ENCODE results near the gene SPIRE1.

Gene SPIRE1

GRCh38 chr18:12586956-12587355 is 71.0 kb downstream of the SPIRE1 start:
- Histone ChIP-seq H2AFZ (no peak overlapping the region), H3K4me2 (ENCODE audit: low read length) (no peak overlapping the region), H3K27ac (no peak overlapping the region), H3K36me3 (ENCODE audit: control insufficient read depth, insufficient read depth, low read length) (no peaks in the 10 kb centered on the region), H3K27me3 (ENCODE audit: control insufficient read depth, insufficient read depth, low read length) (no peaks in the 10 kb centered on the region), H3K79me2 (no peaks in the 10 kb centered on the region), H3K4me3 (ENCODE audit: low read depth, low read length) (no peak overlapping the region), H3K9ac (no peak overlapping the region), H3K4me1 (no peaks in the 10 kb centered on the region), H3K9me3 (ENCODE audit: control insufficient read depth, low read length) (no peaks in the 10 kb centered on the region)
- no peak for TF ChIP-seq CTCF (IDR thresholded peaks at IDR 0.05)

GRCh38 chr18:12585218-12585617 is 72.7 kb downstream of the SPIRE1 start:
- no peak for TF ChIP-seq CTCF (IDR thresholded peaks at IDR 0.05)
- no peaks in the 10 kb centered on the region for H3K36me3 ChIP-seq (ENCODE audit: control insufficient read depth, insufficient read depth, low read length)
- H3K9me3 ChIP-seq (ENCODE audit: control insufficient read depth, low read length) = no peaks in the 10 kb centered on the region
- H3K4me2 ChIP-seq (ENCODE audit: low read length) = no peak overlapping the region
- H3K79me2 ChIP-seq = no peaks in the 10 kb centered on the region
- no peaks in the 10 kb centered on the region for H3K27me3 ChIP-seq (ENCODE audit: control insufficient read depth, insufficient read depth, low read length)
- H3K9ac ChIP-seq = no peak overlapping the region
- H3K4me1 ChIP-seq = no peaks in the 10 kb centered on the region
- H3K27ac ChIP-seq = no peak overlapping the region
- H3K4me3 ChIP-seq (ENCODE audit: low read depth, low read length) = no peak overlapping the region
- H2AFZ ChIP-seq = no peak overlapping the region

- Histone ChIP-seq H3K4me1 (no peaks in the 10 kb centered on the region), H3K27me3 (ENCODE audit: control insufficient read depth, insufficient read depth, low read length) (no peaks in the 10 kb centered on the region), H3K36me3 (ENCODE audit: control insufficient read depth, insufficient read depth, low read length) (no peaks in the 10 kb centered on the region), H3K4me3 (ENCODE audit: low read depth, low read length) (no peak overlapping the region), H3K9ac (no peak overlapping the region), H3K9me3 (ENCODE audit: control insufficient read depth, low read length) (no peaks in the 10 kb centered on the region), H3K79me2 (no peaks in the 10 kb centered on the region), H2AFZ (no peak overlapping the region), H3K27ac (no peak overlapping the region), H3K4me2 (ENCODE audit: low read length) (no peak overlapping the region)
- no peak for TF ChIP-seq CTCF (IDR thresholded peaks at IDR 0.05)
Observed at GRCh38 chr18:12580630-12581342, 77.1 kb downstream of the SPIRE1 start.

- H3K36me3 ChIP-seq (ENCODE audit: control insufficient read depth, insufficient read depth, low read length) = no peaks in the 10 kb centered on the region
- no peak overlapping the region for H2AFZ ChIP-seq
- no peaks in the 10 kb centered on the region for H3K27me3 ChIP-seq (ENCODE audit: control insufficient read depth, insufficient read depth, low read length)
- no peaks in the 10 kb centered on the region for H3K9me3 ChIP-seq (ENCODE audit: control insufficient read depth, low read length)
- H3K27ac ChIP-seq = no peak overlapping the region
- peaks cover 1% of the 10 kb centered on the region for H3K4me1 ChIP-seq
- H3K9ac ChIP-seq = no peak overlapping the region
- no peak overlapping the region for H3K4me3 ChIP-seq (ENCODE audit: low read depth, low read length)
- no peak for TF ChIP-seq CTCF (IDR thresholded peaks at IDR 0.05)
- no peak overlapping the region for H3K4me2 ChIP-seq (ENCODE audit: low read length)
- no peaks in the 10 kb centered on the region for H3K79me2 ChIP-seq
Observed at GRCh38 chr18:12579775-12580174, 78.1 kb downstream of the SPIRE1 start.

GRCh38 chr18:12577848-12578247 is 80.1 kb downstream of the SPIRE1 start:
- H2AFZ ChIP-seq = no peak overlapping the region
- H3K27ac ChIP-seq = no peak overlapping the region
- no peak overlapping the region for H3K4me2 ChIP-seq (ENCODE audit: low read length)
- no peaks in the 10 kb centered on the region for H3K79me2 ChIP-seq
- H3K9ac ChIP-seq = no peak overlapping the region
- H3K4me3 ChIP-seq (ENCODE audit: low read depth, low read length) = no peak overlapping the region
- H3K36me3 ChIP-seq (ENCODE audit: control insufficient read depth, insufficient read depth, low read length) = no peaks in the 10 kb centered on the region
- H3K4me1 ChIP-seq = peaks cover 3% of the 10 kb centered on the region
- no peak for TF ChIP-seq CTCF (IDR thresholded peaks at IDR 0.05)
- no peaks in the 10 kb centered on the region for H3K27me3 ChIP-seq (ENCODE audit: control insufficient read depth, insufficient read depth, low read length)
- H3K9me3 ChIP-seq (ENCODE audit: control insufficient read depth, low read length) = no peaks in the 10 kb centered on the region
